Hematopoietic multipotent progenitor cell treated with erythropoietin and hydrocortisone succinate and interleukin-3 and kit ligand, for 15 days (in vitro differentiated cells): ENCODE data around the gene GUK1.
A peak's percentile ranks its signal among the peaks of the same experiment; 100 is the strongest.
"Not testable (repeated sequence)": the region's sequence is repeated elsewhere in the genome, so short reads cannot be mapped to it uniquely, and the experiment has no call there.

Experiments
- DNase-seq: peaks from one replicate; pipeline ENCODE4 v3.0.0-alpha.2; 2015; ENCODE audit warnings: low spot score

Gene GUK1

GRCh38 chr1:228104526-228105269 is 35.4 kb upstream of the GUK1 start:
- DNase-seq = no peak

GRCh38 chr1:228105270-228105995 is 34.6 kb upstream of the GUK1 start:
- DNase-seq = no peak

- DNase-seq = no peak
Observed at GRCh38 chr1:228105996-228106799, 33.9 kb upstream of the GUK1 start.

DNA sequence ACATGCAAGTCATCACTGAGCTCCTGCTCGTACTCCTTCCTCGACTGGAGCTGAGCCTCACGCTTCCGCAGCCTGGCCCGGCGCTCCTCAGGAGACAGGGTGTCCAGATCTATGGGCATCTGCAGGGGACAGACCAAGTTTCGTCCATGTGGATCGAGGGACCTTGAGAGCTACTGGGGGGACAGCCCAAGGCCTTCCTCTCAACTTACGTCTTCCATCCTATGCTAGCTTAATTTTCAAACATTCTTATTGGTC is 33.4 kb upstream of the GUK1 start:
- no peak for DNase-seq

DNA sequence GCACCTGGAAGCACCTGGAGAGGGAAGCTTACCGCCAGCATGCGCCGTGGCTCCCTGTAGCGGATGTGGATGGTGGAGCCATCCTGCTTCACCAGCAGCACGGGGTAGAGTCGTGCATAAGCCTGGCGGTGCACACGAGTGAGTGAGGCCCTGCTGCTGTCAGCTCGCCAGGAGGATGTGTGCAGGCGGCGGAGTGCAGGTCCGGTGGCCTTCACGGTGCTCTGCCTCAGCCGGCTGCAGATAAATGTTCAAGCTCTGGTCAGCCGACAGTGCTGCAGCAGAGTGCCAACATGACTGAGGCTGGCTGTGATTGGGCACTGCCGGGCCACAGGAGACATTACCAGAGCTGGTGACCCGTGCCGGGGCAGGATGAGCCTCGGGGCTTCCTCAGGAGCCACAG is 32.4 kb upstream of the GUK1 start:
- no peak for DNase-seq

- no peak for DNase-seq
Observed at GRCh38 chr1:228108055-228108690, 31.9 kb upstream of the GUK1 start.

DNA sequence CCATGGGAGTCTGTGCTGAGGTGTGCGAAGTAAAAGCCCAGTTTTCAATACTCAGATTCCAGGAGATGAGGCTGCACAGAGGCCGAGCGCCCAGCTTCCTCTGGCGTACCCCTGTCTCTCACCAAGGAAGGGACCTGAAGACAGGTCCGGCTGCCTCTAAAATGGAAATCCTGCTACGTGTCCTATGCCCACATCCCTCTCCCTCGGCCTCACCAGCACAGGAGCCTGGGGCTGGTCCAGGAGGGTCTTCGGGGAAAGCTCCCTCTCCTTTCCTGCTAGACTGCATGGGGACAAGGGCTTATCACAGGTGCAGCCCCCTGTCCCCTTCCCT is 31.4 kb upstream of the GUK1 start:
- no peak for DNase-seq

DNA sequence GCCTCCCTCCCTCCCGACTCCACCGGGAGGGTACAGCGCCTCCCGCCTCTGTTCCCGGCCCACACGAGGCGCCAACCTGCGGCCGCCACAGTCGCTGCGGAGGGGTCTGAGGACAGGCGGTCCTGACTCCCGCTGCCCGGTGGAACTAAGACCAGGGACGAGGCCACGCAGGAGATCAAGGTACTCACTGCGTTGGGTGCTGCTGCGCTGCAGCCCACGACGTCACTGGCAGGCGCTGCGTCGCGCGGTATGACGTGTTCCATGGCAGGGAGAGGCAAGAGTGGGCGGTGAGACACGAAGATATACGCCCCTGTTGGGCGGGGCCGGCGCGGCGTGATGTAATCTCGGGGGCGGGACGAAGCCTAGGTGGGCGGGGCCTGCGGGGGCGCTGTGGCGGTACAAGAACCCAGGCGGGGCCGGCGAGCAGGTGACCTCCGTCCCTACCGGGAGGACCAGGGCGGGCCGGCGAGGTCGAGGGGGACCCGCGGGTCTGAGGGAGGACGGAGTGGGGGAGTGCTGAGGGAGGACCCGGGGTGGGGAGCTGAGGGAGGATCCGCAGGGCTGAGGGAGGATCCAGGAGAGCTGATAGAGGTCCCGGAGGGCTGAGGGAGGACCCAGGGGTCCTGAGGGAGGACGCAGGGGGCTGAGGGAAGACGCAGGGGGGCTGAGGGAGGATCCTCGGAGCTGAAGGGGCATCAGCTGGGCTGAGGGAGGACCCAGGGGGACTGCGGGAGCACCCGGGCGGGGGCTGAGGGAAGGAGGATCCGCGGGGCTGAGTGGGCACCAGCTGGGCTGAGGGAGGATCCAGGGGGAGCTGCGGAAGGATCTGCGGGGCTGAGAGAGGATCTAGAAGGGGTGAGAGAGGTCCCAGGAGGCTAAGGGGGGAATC is 30.8 kb upstream of the GUK1 start, which contains the start of gene MRPL55:
MRPL55 (minus strand) TSS at position 227 of the 889 bp plus-strand sequence. CDS start 1,039 bp downstream, outside the sequence.
- peak; percentile 98 for DNase-seq

DNA sequence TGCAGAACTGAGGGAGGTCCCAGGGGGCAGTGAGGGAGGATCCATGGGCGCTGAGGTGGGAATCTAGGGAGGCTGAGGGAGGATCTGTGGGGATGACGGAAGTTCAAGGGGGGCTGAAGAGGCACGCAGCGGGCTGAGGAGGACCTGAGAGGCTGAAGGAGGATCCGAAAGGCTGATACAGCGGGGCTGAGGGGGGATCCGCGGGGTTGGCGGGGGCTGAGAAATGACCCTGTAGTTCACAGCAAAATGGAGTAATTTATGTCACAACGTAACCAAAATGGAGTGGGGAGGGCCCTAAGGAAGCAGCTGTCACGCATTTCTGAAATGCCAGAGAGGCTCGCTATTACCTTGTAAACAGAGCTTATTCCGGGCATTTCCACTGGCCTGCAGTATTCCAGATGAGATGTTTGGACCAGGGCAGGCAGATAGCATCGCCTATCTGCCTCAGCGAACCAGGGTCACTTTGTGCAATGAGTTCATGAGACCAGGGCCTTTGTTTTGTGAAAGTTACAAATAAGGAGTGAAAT is 30.1 kb upstream of the GUK1 start:
- DNase-seq = no peak

DNA sequence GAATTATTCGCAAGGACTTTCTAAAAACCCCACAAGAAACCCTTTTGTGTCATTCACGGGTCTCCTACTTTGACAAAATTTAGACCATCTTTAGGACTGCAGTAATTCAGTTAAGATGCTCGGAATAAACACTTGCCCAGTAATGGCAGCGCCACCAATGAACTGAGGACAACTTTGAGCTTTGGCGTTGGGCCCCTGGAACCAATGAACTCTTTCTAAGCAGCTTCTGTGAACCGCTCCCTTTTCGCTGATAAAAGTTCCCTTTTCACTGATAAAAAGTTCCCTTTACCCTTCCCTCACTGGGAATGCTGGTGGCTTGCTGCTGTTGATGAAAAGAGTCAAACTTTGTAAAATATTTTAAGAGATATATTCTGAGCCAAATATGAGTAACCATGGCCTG is 29.5 kb upstream of the GUK1 start:
- no peak for DNase-seq

GRCh38 chr1:228111315-228111714 is 28.8 kb upstream of the GUK1 start:
- DNase-seq = not testable (repeated sequence)

DNA sequence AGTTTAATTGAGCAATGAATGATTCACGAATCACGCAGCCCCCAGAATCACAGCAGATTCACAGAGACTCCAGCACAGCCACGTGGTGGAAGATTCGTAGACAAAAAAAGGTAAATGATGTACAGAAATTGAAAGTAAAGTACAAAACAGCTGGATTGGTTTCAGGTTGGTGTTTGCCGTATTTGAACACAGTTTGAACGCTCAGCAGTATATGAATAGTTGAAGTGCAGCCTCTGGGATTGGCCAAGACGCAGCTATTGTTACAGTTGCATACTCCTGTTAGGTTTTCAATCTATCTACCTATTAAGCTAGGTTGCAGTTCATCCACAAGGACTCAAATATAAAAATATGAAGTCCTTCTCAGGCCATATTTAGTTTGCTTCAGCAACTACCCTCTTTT is 27.9 kb upstream of the GUK1 start:
- no peak for DNase-seq

GRCh38 chr1:228112617-228113016 is 27.5 kb upstream of the GUK1 start:
- no peak for DNase-seq

- DNase-seq = no peak
Observed at GRCh38 chr1:228114827-228115226, 25.3 kb upstream of the GUK1 start.

- DNase-seq = no peak
Observed at GRCh38 chr1:228117335-228117734, 22.7 kb upstream of the GUK1 start.

DNA sequence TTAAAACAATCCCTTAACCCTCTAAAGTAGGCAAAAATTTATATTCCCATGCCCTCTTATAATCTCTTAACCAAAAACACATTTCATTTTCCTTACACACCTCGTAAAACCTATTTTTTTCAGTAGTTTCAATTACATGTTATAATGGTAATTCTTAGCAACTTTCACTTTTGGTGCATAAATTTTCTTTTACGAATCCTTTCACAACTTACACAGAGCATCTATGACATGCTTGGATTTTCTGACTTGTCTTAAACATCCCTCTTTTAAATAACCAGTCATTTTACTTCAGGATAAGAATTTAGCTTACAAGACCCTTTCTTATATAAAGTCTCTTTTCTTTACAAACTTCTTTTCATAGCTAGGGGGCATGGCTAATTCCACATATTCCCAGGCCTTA is 22.0 kb upstream of the GUK1 start:
- DNase-seq = no peak

- DNase-seq = no peak
Observed at GRCh38 chr1:228120351-228120750, 19.7 kb upstream of the GUK1 start.

GRCh38 chr1:228120857-228121489 is 19.1 kb upstream of the GUK1 start:
- no peak for DNase-seq

DNA sequence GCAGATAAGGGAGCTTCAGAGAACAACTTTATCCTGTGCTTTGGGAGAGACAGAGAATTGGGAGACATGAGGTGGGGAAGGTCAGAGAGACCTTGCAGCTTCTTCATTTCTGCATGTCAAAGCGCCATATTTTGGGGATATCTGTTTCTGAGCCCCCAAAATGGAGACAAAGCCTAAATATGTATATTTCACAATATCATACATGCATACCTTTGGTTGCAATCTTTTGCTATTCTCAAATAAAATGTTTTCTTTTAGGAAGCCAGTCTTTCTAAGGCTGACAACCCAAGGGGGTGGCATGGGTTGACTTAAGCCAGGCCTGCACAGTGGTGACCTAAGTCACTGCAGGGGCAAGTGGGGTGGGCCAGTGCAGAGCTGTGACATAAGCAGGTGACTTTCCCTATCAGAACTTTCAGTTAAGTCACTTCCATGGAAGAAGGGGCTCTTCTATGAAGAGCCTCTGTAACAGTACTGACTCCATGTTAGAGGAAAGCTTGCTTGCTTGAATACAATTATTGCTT is 17.1 kb upstream of the GUK1 start:
- DNase-seq = no peak

- no peak for DNase-seq
Observed at GRCh38 chr1:228123505-228123904, 16.6 kb upstream of the GUK1 start.

- DNase-seq = no peak
Observed at GRCh38 chr1:228125185-228125584, 14.9 kb upstream of the GUK1 start.
